LHCN-M2 (cell line): Measurements from ENCODE around the gene GALNTL6. TPM values are rescaled to one million over a fixed set of nuclear protein-coding genes. Genes with fewer than 3 reads are reported as not detected.
"Not testable (repeated sequence)": the region's sequence is repeated elsewhere in the genome, so short reads cannot be mapped to it uniquely, and the experiment has no call there.

Experiments
- DNase-seq: peaks from one replicate; pipeline ENCODE4 v3.0.0-alpha.2; 2012; ENCODE audit warnings: low read depth
- total RNA-seq: library from RNA; depleted of rRNA; stranded (reverse); fragments of >200 nt; gene quantifications from 2 replicates; pipeline ENCODE4 v1.2.3, GENCODE V29; 2014

The GALNTL6 gene
- total RNA-seq, 1 experiment from 2014 or later, result 0.06 TPM

DNA sequence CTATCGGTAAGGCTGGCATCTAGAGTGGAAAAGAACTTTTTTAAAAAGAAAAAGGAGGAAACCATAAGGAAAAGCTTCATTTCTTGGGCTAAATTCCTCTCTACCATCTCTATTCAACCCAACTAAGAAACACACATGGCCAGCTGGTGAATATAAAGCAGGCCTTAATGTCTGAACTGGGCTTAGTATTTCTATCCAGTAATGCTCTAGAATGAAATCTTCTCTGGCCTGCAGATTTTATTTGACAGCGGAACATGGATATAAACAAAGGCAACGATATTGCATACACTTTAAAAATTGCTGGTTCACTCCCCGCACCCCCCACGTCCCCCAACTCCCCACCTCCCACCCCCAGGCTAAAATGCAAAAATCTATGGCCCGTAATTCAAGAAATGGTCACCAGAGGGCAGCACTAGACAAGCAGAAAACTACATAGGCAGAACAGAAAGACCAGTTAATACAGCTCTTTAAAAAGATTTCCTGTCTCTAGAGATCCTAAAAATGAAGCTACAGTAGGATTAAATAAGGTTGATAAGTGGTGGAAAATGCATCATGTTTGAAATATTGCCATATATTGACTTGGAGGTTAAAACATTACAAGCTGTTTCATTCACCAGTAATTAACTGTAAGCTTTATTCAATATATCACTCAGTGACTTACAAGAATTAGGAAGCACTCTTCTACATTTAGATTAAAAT lies 1200.2 kb downstream of the GALNTL6 start:
- peak; percentile 63 for DNase-seq

DNA sequence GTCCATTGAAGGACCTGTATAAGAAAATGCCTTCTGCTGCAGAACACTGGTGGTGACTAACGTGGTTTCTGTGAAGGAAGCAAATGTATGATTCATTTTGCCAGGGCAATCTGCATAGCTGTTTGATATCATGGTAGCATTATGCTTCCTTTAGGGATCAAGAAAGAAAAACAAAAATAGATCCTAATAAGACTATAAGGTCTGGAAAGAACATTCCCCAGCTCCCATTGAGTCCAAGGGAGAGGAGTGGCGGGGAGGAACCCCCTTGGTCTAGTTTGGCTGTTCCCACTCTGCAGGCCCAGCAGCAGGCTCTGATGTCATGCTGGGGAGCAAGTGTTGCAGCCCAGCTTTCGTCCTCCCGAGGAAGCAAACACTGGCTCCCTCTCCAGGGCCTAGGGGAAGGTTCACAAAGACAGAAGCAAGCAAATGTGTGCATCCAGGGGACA lies 1200.9 kb downstream of the GALNTL6 start:
- peak; percentile 89 for DNase-seq

DNA sequence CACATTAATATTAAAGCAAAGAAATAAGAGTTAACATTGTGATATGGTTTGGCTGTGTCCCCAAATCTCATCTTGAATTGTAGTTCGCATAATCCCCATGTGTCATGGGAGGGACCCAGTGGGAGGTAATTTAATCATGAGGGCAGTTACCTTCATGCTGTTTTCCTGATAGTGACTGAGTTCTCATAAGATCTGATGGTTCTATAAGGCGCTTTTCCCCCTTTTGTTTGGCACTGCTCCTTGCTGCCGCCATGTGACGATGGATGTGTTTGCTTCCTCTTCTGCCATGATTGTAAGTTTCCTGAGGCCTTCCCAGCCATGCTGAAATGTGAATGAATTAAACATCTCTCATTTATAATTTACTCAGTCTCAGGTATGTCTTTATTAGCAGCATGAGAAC lies 1201.6 kb downstream of the GALNTL6 start:
- no peak for DNase-seq

DNA sequence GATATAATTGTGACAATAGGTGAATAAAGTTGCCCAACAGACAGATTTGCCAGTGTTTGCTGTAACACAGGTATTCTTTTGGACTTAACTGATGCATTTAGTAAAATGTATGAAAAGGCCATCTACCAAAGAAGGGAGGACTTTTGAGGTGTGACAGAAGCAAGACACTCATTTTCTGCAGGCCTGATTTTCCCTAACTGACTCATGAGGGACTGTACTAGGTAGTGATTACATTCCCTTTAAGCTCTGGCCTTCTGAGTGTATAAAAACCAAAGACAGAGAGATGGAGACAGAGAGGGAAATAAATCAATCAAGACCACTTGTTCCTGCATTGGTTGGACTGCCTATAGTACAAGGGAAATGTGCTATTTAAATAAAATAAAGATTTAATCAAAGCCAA lies 1204.6 kb downstream of the GALNTL6 start:
- no peak for DNase-seq

DNA sequence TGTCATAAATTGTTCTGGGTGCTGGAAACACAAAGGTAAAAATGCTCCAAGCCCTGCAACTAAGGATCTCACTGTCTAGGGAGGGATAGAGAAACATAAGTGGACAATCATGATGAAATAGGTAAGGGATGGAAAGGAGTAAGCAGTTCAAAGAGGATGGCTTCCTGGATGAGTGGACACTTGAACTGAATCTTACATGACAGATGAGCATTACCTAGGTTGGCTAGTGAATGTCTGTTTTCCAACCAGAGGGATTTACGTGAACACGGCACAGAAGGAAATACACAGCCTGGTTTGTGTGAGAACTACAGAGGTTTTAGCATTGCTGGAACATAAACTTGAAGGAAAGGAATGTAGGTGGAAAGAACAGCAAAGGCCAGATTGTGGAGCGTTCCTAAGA lies 1205.2 kb downstream of the GALNTL6 start:
- DNase-seq, result no peak

DNA sequence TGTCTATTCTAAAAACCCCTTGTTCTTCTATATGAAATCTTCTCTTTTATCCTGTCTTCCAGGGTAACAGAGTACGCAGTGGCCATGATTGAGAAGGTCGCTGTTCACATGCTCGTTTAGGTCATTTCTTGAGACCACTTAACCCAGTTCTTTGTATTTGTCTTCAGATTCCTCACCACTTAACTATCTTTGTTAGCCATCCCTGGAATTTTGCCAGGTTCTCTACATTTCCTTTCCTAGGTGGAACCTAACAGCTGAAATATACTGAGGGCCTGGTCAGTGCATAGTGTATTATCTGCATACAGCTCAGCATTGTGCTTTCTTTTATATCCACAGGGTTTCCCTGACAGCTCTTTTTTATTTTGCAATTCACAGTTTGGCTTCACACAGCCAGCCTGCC lies 1206.5 kb downstream of the GALNTL6 start:
- DNase-seq, result no peak

DNA sequence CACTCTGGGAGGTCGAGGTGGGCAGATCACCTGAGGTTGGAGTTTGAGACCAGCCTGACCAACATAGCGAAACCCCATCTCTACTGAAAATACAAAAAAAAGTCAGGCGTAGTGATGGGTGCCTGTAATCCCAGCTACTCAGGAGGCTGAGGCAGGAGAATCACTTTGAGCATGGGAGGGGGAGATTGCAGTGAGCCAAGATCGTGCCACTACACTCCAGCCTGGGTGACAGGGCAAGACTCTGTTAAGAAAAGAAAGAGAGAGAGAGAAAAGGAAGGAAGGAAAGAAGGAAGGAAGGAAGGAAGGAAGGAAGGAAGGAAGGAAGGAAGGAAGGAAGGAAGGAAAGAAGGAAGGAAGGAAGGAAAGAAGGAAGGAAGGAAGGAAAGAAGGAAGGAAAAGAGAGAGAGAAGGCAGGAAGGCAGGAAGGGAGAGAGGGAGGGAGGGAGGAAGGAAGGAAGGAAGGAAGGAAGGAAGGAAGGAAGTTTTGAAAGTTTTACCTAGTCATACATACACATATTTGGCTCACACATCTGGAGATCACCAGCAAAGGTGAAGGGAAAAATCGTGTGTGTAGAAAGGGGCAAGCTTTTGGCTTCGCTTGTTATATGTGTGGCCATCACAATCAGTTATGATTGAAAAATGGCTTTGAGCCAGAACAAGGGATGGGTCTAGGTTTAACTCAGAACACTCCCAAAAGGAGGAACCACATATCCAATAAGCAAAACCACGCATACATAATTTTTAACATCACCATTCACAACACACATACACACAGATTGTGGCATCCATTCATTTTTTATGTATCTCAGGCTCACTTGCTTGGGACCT lies 1208.8 kb downstream of the GALNTL6 start:
- DNase-seq, result not testable (repeated sequence)

DNA sequence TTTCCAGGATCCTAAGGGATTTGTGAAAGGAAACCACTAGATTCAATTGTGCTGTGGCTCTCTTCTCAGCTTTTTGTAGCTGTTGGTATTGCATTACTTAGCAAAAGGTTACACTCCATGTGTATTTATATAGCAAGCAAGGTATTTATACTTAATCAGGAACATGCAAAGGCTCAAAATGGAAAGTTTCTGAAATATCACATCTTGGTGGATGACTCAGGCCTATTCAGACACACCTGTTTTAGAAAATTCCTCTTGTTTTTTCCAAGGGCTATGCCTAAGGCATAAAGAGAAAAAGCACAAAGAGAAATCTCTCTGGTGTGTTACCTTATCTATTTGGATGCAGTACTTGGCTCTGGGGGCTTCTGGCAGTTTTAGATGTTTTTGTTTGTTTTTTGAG lies 1211.0 kb downstream of the GALNTL6 start:
- DNase-seq, result peak; percentile 49

DNA sequence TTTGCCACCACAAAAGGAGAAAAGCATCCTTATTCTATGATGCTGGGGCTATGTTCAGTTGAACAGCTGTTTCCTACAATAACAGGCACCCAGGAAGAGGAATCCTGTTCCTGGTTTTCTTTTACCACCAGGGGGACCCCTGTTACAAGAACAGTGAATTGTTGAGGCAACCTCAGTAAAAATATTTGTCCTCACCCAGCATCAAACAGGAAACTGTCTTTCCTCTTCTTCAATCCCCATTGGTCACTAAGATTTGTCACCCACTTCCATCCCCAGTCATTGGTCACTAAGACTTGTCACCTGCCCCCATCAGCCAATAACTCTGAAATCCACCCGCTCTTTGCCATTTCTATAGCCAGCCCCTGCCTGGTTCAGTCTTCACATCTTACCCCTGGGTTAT lies 1211.9 kb downstream of the GALNTL6 start:
- peak; percentile 96 for DNase-seq

DNA sequence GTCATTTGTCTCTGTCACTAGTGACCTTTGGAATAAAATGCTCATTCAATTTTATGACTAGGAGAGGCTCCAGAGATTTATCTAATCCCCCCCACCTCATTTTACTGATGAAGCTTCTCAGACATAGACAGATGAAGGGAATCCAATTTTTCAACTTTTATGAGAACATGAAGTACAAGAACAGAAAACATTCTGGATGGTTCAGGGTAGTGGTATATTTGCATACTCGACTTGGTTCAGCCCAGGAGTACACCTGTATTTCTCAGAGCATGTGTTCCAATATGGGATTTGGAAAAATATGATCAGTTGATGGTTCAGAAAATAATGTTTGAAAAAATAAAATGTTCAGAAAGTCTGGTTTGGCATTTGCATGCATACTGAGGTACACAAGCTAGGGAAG lies 1224.0 kb downstream of the GALNTL6 start:
- DNase-seq, result no peak

DNA sequence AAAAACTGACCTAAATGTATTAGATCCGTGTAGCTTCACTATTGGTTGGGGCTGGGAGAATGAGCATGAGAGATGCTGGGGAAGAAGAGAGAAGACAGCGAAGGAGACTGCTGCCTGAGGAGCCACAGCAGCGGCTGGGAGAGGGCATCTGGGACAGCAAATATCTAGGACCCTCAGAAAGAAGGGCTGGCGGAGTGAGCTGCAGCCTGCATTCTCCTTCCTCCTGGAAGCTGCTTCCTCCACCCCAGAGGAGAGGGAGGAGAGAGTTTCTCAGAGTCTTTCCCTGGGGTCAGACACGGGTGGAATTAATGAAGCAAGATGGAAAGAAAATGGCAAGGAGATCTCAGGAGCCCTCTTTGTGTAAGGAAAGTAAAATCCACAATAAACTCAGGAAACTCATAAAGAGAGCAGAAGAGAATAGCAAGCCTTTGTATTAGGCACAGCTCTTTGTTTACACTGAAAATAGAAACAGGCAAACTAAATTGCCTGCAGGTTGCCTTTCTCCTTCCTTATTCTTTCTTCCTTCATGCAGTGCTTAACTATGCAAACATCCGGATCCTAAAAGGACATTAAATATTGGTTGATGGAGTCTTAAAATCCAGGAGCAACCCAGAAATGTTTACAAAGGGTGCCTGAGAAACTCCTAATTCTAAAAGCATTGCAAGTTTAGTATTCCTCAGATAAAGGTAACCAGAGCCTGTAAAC lies 1225.1 kb downstream of the GALNTL6 start:
- DNase-seq, result no peak

DNA sequence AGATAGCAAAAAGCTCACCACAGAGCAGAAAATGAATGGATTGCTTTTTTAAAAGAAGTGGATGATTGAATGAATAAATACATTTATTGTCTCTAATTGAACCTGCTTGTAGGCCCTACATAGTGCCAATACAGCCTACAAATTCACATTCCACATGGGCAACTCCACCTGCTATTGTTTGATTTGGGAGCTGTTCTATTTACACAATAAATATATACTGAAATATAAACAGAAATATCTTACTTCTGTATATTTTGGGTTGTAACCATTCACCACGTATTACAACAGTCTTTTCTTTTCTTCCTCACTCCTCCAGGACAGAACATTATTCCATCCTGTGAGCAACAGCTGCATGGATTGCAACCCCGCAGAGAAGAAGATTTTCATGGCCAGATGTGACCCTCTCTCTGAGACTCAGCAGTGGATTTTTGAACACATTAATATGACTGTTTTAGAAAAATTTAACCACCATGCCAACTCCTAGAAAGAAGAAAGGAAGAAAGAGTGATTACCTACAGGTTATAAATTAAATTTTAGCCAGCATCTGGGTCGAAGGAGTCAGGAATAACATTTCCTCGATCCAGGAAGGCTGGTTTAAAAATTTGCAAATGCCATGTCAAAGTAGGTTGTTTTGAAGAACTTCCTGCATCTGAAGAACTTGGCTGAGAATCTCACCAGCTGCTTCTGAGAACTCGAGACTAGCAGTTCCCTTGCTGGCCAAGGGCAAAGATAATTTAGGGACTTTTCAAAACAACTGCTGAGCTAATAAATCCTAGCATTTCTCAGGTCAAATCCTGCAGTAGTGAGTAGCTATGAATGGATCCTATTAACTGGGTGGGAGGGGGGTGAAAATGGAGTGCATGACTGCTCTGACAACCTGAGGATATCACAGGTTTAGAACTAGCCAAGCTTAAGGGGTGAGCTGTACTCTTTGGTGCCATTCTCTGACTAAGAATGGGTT lies 1226.7 kb downstream of the GALNTL6 start:
- DNase-seq, result peak; percentile 84

DNA sequence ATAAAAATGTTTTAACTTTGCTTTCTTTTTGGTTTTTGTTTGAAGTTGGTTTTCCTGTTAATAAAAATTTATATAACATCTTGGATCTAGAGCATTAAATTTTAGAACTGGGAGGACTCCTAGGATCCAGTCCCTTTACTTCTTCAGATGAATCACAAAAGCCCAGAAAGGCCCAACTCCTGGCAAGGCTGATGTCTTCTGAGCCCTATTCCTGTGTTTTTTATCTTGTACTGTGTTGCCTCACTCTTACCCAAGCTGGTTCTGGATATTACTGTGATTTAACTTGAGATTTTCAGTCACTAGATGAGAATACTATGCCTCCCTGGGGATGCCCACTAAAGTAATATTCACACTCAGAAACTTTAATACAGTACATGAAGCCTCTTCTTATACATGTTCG lies 1228.3 kb downstream of the GALNTL6 start:
- DNase-seq, result no peak

DNA sequence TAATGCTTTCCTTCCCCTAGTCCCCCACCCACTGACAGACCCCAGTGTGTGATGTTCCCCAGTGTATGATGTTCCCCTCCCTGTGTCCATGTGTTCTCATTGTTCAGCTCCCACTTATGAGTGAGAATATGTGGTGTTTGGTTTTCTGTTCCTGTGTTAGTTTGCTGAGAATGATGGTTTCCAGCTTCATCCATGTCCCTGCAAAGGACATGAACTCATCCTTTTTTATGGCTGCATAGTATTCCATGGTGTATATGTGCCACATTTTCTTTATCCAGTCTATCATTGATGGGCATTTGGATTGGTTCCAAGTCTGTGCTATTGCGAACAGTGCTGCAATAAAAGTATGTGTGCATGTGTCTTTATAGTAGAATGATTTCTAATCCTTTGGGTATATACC lies 1228.9 kb downstream of the GALNTL6 start:
- DNase-seq, result not testable (repeated sequence)

DNA sequence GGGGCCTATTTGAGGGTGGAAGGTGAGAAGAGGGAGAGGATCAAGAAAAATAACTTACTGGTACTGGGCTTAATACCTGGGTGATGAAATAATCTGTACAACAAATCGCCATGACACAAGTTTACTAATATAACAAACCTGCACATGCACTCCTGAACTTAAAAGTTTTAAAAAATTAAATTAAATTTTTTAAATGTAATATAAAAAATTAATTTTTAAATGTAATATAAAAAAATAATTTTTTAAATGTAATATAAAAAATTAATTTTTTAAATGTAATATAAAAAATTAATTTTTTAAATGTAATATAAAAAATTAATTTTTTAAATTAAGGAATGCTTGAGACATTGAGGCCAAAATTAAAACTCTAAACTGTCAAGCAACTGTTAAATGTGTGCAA lies 1231.1 kb downstream of the GALNTL6 start:
- DNase-seq, result no peak

DNA sequence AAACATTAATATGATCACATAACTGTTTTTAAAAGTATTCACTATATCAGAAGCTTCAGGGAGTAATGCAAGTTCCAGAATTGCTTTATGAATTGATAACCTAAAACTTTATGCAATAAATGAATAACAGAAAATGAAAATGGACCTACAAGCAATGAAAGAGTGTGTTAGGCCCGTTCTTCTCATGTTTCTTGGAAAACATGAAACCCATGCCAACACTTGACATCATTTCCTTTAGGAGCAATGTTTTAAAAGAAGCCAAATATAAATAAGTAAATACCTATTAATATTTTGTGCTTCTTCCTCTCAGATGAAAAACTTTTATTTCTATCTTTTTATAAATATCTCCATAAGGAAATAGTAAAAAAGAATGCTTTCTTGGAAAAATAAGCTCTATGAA lies 1232.4 kb downstream of the GALNTL6 start:
- DNase-seq, result no peak

DNA sequence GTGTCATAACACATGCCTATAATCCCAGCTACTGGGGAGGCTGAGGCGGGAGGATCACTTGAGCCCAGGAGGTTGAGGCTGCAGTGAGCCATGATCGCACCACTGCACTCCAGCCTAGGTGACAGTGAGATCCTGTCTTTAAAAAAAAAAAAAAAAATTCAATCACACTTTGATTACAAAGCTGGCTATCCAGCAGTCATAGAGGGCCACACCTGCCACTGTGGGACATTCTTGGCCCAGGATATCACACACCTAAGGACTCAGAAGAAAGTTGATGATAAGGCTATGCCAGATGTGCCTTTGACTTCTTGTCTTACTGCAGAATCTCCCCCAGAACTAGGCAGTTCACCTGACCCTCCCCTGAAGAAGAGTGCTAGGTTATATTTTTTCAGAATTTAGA lies 1232.9 kb downstream of the GALNTL6 start:
- no peak for DNase-seq

DNA sequence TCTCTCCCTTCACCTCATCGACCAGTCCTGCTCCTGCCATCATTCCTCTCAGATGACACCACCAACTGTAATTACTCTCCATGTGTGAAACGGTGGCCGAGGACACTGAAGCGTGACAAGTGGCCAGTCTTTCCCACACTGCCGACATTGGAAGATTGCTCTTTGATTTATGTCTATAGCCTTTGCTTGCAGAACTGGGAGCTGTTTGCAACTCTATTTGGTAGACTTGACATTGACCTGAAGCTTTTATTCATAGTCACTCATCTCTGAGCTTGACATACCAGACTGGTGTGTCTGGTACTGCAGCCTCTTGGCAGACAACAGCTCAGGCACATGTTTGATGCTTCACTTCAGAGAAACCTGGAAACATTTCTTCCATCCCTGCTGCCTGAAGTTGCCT lies 1233.6 kb downstream of the GALNTL6 start:
- DNase-seq, result no peak

DNA sequence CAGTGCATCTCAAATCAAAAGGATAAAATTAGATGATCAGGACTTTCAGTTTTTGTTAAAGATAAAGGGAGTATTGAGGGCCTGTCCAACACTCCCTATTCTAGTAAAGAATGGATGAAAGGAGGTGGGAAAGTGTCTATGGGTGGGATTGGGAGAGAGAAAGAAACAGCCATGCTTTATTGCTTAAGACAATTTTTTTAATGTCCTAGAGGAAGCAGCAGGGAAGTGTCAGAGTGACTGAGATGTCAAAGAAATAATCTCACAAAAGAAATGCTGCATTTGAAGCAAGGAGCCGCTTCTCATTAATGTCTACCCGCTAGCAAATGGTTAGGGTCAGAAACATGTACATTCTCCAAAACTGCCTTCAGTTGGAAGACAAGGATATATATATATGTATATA lies 1238.0 kb downstream of the GALNTL6 start:
- DNase-seq, result no peak

DNA sequence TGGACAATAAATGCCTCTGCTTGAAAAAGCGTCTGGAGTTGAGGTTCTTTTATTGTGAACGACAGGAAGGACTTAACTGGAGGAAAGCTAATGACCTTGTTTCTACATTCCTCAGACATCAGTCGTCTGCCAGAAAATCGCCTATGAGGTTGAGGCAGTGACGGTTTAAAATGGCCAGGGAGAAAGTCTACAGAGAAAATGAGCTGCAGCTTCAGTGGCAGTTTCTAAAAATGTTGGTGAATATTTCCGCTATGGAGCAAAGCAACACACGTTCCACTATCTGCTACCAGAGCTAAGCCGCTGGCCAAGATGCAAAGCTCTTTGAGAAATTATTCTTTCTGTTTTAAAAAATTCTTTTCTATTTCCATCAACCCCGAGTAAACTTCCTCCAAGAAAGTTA lies 1238.5 kb downstream of the GALNTL6 start:
- DNase-seq, result peak; percentile 50

DNA sequence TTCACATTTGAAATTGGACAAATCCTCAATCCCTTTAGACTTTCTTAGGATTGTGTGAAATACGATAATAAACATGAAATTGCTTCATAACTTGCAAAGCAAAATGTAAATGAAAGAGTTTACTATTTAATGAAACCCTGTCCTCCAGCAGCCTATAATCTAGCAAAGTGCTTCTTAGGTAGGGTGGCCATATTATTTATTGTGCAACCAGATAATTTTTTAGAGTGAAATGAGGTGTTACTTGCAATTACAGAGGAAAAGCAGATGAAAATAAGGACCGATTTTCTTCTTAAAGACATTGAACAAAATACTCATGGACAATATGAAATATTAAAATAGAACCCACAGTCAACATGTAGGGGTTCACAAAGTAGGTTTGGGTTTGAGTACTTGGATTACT lies 1239.2 kb downstream of the GALNTL6 start:
- DNase-seq, result no peak
